OCI-LY3 (cell line): ENCODE results near the gene TNNT3.

Source experiments
- CTCF ChIP-seq: fragments of 200-600, 300-600 bp; sonication (generic); IDR thresholded peaks from 2 replicates; pipeline ENCODE4 v1.5.1; 2014; ENCODE audit warnings: antibody characterized with exemption, low read length, low read depth
- EZH2phosphoT487 ChIP-seq: fragments of 200-600 bp; shearing (Covaris generic); IDR thresholded peaks from 2 replicates; pipeline ENCODE4 v1.6.1; 2018; ENCODE audit warnings: antibody characterized with exemption, mixed run types, low read depth

GRCh38 chr11:1916986-1917522 is 2.4 kb upstream of the TNNT3 start:
- TF ChIP-seq CTCF, result no peak
- TF ChIP-seq EZH2phosphoT487, result no peak
